Prostate gland (tissue), 2 donors: ENCODE data around the gene FN3K.
A peak's percentile ranks its signal among the peaks of the same experiment; 100 is the strongest.

Experiments used
- POLR2A ChIP-seq: fragments of 450-650 bp; IDR thresholded peaks from one replicate; pipeline ENCODE4 v1.6.1; 2016; ENCODE audit warnings: antibody characterized with exemption, mild to moderate bottlenecking
- POLR2AphosphoS5 ChIP-seq: sonication (generic); formaldehyde crosslinking; IDR thresholded peaks from one replicate; pipeline ENCODE4 v1.6.1; 2017; ENCODE audit warnings: antibody characterized with exemption
- TF ChIP-seq, protein P1 (sequence below), 4 experiments: fragments of 200-600 bp in 2 of 4; fragments of 450-650 bp in 2 of 4; sonication (generic) in 2 of 4; IDR thresholded peaks; 1 replicate in 3 of 4; 2 replicates in 1 of 4; pipeline ENCODE4 v1.5.1; 2016 to 2019; ENCODE audit warnings: antibody characterized with exemption in 4 of 4, mild to moderate bottlenecking in 2 of 4, moderate library complexity in 2 of 4

DNA sequence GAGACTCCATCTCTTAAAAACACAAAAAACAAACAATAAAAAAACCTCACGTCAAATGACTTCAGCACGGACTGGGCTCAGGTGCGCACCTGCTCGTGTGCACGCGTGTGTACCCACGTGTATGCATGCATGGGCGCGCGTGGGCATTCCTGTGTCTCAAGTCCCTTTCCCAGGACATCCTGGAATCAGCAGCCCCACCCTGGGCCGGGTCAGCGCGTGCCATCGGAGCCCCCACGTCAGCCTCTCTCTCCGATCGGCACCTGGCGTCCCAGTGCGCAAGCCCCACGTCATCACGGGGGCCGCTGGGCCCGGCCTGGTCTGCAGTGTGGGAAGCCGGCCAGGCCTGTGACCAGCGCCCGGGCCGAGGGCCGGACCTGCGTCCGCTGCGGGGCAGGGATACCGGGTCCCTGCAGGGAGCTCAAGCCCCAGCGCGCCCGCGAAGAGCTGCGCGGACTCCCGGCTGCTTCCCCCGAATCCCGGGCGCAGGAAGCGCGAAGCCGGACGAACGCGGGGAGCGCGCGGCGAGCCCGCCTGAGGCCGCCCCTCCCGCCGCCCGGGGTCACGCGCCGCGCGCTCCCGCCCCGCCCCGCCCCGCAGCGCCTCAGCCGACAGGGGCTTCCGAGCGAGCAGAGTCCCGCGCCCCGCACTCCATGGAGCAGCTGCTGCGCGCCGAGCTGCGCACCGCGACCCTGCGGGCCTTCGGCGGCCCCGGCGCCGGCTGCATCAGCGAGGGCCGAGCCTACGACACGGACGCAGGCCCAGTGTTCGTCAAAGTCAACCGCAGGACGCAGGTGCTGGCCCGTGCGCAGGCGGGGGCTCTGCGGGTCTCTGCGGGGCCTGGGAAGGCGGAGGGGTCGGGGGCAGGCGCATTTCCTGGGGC lies at the start of gene FN3K:
- TF ChIP-seq, protein P1, sequence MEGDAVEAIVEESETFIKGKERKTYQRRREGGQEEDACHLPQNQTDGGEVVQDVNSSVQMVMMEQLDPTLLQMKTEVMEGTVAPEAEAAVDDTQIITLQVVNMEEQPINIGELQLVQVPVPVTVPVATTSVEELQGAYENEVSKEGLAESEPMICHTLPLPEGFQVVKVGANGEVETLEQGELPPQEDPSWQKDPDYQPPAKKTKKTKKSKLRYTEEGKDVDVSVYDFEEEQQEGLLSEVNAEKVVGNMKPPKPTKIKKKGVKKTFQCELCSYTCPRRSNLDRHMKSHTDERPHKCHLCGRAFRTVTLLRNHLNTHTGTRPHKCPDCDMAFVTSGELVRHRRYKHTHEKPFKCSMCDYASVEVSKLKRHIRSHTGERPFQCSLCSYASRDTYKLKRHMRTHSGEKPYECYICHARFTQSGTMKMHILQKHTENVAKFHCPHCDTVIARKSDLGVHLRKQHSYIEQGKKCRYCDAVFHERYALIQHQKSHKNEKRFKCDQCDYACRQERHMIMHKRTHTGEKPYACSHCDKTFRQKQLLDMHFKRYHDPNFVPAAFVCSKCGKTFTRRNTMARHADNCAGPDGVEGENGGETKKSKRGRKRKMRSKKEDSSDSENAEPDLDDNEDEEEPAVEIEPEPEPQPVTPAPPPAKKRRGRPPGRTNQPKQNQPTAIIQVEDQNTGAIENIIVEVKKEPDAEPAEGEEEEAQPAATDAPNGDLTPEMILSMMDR (IDR thresholded peaks at IDR 0.05) = no peak
- TF ChIP-seq POLR2A (peak; percentile 10), POLR2AphosphoS5 (peak; percentile 8)
